Esophagus squamous epithelium (tissue), 4 donors: Measurements from ENCODE around the gene ARHGAP26.

ENCODE experiments used
- POLR2A ChIP-seq, 4 donors: fragments of 450-650 bp; IDR thresholded peaks; one replicate each; pipeline ENCODE4 v1.6.1; 2017; ENCODE audit warnings: antibody characterized with exemption in 4 of 4, mild to moderate bottlenecking in 4 of 4, moderate library complexity in 3 of 4
- TF ChIP-seq, protein P1 (sequence below), 6 experiments: fragments of 450-650 bp in 4 of 6; fragments of 200-600 bp in 2 of 6; sonication (generic) in 2 of 6; IDR thresholded peaks; one replicate each; pipeline ENCODE4 v1.5.1; 2016 to 2019; ENCODE audit warnings: antibody characterized with exemption in 6 of 6, mild to moderate bottlenecking in 4 of 6, moderate library complexity in 4 of 6

DNA sequence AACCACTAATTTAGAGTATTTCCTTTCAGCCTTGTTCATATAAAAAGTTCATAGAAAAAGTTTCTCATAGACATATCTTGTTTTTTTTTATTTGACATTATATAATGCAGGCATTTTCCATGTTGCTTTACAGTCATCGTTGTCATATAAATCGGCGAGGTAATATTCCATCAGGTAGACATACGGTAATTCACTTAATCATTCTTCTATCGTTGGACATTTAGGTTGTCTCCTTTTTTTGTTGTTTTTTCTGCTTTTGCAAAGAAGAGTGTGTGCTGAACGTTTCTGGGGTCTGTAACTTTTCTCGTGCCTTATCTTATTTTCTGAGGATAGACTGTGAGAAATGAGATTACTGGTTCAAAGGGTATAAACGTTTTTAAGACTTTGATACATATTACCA lies 283.6 kb downstream of the ARHGAP26 start:
- no peak for TF ChIP-seq POLR2A (IDR thresholded peaks at IDR 0.05)
- TF ChIP-seq, protein P1, sequence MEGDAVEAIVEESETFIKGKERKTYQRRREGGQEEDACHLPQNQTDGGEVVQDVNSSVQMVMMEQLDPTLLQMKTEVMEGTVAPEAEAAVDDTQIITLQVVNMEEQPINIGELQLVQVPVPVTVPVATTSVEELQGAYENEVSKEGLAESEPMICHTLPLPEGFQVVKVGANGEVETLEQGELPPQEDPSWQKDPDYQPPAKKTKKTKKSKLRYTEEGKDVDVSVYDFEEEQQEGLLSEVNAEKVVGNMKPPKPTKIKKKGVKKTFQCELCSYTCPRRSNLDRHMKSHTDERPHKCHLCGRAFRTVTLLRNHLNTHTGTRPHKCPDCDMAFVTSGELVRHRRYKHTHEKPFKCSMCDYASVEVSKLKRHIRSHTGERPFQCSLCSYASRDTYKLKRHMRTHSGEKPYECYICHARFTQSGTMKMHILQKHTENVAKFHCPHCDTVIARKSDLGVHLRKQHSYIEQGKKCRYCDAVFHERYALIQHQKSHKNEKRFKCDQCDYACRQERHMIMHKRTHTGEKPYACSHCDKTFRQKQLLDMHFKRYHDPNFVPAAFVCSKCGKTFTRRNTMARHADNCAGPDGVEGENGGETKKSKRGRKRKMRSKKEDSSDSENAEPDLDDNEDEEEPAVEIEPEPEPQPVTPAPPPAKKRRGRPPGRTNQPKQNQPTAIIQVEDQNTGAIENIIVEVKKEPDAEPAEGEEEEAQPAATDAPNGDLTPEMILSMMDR (IDR thresholded peaks at IDR 0.05): no peak
